ENCODE data around the gene PVRIG.
"Not testable (repeated sequence)": the region's sequence is repeated elsewhere in the genome, so short reads cannot be mapped to it uniquely, and the experiment has no call there.

PVRIG gene

GRCh38 chr7:100195901-100196322 is 23.8 kb upstream of the PVRIG start:
- DNase-seq = not testable (repeated sequence)

- DNase-seq = no peak
Observed at GRCh38 chr7:100198266-100198665, 21.5 kb upstream of the PVRIG start.

GRCh38 chr7:100200693-100201092 is 19.1 kb upstream of the PVRIG start:
- DNase-seq = no peak

DNA sequence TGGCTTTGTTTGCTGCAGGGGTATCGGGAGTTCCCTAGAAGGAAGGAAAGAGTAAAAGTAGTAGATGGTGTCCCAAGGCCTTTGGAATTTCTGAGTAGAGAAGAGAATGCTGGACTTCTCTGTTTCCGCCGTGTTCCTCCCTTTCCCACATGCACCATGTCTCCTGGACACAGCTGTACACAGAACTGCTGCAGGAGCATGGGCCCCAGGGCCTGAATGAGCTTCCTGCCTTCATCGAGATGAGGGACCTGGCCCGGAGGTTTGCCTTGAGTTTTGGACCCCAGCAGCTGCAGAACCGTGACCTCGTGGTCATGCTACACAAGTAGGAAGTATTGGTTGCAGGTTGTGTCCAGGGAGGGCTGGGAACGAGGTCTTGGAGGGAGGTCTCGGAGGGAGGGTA is 15.3 kb upstream of the PVRIG start:
- DNase-seq = no peak

GRCh38 chr7:100208911-100209408 is 10.8 kb upstream of the PVRIG start:
- DNase-seq = peak; percentile 68

DNA sequence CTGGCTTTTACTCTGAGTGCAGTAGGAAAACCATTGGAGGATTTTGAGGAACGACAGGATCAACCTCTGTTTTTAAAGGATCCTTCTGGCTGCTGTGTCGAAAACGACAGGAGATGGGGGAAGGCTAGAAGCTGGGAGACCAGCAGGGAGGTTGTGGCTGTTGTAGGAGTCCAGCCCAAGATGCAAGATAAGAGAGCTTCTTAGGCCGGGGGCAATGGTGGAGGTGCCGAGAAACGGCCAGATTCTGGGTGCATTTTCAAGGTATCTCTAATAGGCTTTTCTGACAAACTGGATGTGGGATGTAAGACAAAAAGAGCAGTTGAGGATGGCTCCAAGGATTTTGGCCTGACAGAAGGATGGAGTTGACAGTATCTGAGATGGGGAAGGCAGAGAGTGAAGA is 10.3 kb upstream of the PVRIG start:
- DNase-seq = no peak

DNA sequence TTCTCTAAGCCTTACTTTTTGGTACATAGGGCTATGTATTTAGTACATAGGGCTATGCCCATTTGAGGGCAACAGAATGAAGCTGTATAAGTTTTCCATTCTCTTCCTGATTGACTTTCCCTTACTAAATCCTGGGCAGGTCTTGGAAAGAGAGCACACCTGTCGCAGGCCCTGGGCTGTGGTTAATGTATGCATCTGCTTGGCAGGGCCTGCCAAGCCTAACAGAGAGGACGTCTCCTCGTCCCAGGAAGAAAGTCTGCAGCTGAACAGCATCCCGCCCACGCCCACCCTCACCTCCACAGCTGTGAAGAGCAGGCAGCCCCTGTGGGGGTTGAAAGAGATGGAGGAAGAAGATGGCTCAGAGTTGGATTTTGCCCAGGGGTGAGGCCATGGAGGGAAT is 8.9 kb upstream of the PVRIG start:
- DNase-seq = no peak

DNA sequence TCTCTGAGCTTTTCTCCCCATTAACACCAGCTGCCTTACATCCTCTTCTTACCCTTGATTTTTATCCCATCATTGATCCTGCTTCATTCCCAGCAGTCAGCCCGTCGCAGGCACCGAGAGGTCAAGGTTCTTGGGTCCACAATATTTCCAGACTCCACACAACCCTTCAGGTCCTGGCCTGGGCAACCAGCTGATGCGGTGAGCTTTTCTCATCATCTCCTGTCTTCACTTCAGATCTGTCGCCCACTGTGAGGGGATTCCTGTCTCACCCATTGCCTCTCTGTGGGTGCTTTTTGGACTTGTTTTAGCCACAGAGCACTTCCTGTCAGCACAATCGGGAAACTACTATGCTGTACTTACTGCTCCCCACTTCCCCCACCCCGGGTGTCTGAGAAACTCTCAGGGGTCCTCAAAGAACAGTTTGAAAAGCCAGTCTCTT is 8.4 kb upstream of the PVRIG start:
- peak; percentile 47 for DNase-seq

DNA sequence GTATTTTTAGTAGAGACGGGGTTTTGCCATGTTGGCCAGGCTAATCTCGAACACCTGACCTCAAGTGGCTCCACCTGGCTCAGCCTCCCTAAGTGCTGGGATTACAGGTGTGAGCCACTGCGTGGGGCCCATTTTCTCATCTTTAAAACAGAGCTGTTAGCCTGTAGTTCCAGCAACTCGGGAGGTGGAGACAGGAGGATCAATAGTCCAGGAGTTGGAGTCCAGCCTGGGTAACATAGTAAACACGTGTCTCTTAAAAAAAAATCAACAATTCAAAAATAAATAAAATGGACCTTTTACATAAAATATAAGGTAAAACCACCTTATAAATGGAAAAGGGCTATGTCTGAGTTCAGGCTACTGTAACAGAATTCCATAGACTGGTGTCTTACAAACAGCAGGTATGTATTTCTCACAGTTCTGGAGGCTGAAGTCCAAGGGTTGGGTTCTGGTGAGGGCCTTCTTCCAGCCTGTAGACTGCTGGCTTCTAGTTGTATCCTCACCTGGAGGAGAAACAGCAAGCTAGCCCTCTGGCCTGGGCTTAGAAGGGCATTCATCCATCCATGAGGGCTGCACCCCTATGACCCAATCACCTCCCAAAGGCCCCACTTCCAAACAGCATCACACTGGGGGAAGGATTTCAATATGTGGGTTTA is 7.0 kb upstream of the PVRIG start:
- no peak for DNase-seq

GRCh38 chr7:100213672-100214071 is 6.1 kb upstream of the PVRIG start:
- DNase-seq = no peak

DNA sequence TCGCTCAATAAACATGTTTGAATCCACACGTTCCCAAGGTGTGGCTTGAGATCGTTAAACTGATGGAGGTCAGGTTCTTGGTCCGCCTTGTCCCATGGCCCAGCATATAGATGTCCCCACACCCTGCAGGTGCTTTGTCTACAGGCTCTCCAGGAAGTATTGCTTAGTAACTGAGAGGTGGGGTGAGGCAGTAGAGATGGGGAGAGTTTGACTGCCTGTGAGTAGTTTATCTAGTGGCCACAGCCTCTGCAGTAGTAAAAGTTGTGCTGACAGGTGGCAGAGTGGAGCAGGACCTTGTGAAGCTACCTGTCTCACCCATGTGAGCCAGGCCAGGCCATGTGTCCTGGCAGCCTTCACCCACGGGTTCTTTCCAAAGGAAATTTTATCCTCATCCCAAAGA is 5.4 kb upstream of the PVRIG start:
- DNase-seq = not testable (repeated sequence)

DNA sequence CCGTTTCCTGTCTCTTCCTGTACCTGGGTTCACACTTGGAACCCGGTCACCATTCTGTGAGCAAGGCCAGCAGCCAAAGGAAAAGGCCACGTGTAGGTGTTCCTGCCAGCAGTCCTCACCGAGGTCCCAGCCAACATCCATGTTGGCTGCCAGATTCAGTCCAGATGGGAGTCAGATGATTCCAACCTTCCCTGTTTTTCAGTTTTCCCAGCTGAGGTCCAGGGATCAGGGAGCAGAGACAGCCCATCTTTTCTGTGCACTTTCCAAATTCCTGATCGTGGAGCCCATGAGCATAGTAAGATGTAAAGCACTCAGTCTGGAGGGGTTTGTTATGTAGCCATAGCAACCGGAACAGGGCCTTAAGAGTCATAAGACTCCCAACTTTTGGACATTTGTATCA is 3.9 kb upstream of the PVRIG start:
- DNase-seq = no peak

DNA sequence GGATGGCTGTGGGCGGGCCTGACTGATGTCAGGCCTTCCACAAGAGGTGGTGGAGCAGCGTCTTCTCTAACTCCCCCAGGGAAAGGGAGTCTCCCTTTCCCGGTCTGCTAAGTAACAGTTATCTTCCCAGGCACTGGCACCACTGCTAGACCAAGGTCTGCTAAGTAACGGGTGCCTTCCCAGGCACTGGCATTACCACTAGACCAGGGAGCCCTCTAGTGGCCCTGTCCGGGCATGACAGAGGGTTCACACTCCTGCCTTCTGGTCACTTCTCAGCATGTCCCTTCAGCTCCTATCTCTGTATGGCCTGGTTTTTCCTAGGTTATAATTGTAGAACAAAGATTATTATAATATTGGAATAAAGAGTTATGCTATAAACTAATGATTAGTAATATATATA is 1.8 kb upstream of the PVRIG start:
- DNase-seq = peak; percentile 90

DNA sequence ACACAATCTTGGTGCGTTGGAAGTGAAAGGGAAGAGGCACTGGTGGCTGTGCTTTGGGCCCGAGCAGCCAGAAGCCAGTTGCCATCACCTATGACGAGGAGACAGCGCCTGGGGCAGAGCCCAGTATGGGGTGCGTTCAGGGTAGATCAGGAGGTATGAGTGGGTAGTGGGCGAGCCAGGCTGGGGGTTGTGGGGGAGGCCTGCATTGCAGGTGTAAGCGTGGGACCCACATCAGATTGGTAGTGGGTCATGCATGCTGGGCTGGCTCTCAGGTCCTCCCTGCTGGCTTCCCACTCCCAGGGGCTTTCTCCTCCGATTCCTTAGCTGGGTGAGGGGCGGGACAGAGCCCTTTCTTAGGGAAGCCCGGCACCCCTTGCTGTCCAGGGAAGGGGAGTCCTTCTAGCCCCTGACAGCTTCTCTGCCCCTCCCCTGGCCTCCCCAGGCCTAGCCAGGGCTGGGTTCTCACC is 445 bp upstream of the PVRIG start:
- peak; percentile 54 for DNase-seq

DNA sequence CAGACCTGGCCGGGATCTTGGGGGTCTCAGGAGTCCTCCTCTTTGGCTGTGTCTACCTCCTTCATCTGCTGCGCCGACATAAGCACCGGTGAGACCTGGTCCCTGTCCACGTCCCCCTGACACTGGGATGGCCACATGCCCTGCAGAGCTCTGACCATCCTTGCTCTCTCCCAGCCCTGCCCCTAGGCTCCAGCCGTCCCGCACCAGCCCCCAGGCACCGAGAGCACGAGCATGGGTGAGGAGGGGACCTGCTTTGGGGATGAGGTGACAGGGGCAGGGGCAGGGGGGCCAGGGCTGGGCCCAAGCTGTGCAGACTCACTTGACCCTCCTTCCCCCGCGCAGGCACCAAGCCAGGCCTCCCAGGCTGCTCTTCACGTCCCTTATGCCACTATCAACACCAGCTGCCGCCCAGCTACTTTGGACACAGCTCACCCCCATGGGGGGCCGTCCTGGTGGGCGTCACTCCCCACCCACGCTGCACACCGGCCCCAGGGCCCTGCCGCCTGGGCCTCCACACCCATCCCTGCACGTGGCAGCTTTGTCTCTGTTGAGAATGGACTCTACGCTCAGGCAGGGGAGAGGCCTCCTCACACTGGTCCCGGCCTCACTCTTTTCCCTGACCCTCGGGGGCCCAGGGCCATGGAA is 959 bp downstream of the PVRIG start:
- DNase-seq = no peak

DNA sequence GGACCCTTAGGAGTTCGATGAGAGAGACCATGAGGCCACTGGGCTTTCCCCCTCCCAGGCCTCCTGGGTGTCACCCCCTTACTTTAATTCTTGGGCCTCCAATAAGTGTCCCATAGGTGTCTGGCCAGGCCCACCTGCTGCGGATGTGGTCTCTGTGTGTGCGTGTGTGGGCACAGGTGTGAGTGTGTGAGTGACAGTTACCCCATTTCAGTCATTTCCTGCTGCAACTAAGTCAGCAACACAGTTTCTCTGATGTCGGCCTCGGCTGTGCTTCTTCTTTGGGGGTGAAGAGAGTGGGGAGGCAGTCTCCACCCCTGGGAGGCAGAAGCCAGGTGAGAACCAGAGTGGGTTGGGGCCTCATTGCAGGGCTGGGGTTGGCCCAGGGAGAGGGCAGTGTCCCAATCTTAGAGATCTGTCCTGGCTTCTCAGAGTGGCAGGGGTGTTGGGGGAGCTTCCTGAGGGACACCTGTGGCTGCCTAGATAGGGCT is 1.5 kb downstream of the PVRIG start:
- DNase-seq = peak; percentile 86

GRCh38 chr7:100221767-100222444 is 2.2 kb downstream of the PVRIG start:
- DNase-seq = peak; percentile 26

DNA sequence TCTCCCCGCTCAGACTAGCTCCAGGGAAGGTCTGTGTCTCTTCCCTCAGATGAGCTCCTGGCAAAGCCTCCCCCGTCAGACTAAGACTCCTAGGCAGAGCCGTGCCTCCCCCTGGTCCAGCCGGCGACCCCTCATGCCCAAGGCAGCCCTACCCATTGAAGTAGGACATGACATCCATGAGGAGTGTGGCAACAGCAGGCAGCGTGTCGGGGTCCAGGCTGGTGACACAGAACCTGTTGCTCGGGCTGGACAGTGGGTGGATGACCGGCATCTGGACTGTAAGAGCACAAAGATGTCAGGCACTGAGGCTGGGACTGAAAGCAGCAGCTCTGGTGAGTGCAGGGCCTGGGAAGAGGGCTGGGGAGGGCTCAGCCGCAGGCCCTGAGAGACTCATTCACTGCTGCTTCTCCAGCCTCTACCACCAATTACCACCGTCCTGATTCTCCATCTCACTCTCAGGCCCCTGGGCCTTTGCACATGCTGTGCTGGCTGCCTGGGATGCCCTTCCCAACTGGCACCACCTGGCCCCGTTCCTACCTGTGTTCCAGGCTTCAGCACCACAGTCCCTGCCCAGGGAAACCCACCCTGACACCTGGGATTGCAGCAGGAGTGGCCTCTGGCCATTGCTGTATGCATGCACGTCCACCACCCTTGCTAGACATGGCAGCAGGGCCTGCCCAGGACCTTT is 2.8 kb downstream of the PVRIG start:
- no peak for DNase-seq

DNA sequence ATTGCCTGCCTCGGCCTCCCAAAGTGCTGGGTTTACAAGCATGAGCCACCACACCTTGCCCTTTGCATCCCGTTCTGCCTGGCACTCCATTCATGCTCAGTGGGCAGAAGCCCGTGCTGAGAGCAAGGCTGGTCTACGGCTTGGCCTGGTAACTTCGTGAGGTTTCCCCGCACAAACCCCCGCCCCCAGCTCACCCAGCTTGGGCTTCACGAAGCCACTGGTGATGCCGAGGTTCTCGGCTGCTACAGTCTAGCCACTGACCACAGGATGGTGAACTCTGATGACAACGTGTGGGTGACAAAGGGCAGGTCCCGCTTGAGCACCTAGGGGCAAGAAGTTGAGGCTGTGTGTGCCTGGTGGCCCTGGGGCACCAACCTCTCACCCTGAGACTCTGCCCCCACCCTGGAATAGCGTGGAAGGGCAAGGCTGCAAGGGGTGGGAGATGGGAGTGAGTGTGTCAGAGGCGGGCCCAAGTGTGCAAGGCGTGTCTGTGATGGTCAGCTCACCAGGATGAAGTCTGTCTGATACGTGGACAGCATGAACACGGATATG is 3.7 kb downstream of the PVRIG start:
- DNase-seq = not testable (repeated sequence)

- not testable (repeated sequence) for DNase-seq
Observed at GRCh38 chr7:100224891-100225290, 5.1 kb downstream of the PVRIG start.

DNA sequence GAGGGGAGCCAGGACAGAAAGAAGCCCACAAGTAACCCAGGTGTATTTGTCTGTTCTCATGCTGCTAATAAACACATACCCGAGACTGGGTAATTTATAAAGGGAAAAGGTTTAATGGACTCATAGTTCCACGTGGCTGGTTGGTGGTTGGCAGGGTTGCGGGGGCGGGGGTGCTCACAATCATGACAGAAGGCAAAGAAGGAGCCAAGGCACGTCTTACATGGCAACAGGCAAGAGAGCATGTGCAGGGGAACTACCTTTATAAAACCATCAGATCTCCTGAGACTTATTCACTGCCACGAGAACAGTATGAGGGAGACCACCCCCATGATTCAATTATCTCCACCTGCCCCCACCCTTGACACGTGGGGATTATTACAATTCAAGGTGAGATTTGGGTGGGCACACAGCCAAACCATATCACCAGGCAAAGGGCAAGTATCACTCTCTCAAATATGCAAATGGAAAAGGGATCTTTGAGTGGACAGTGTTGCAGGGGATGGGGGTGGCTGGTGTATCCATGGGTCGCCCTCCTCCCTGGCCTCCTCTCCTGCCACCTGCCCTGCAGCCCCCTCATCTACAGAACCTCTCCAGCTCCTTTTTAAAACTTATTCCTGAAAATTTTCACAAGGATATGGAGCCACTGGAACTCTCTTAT is 15.0 kb downstream of the PVRIG start:
- DNase-seq = peak; percentile 59

DNA sequence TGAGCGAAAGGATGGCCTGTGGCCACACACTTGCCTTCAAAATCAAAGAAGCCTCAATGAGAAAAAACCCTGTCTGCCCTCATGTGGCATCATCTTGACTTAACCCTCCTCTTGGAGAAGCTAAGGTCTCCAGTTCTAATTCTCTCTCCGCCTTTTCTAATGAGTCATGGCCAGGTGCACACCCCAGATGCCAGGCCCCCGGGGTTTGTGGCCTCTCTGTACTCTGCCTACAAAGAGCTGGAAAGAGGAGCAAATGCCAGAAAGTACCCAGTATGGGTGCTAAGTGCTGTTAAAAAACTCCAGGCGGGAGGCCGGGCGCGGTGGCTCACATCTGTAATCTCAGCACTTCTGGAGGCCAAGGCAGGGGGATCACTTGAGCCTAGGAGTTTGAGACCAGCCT is 20.2 kb downstream of the PVRIG start:
- not testable (repeated sequence) for DNase-seq

All from activated CD4-positive, alpha-beta T cell treated with anti-CD3 and anti-CD28 coated beads for 48 hours (primary cell).